ENCODE results near the gene ALPG.
A peak's percentile ranks its signal among the peaks of the same experiment; 100 is the strongest.
"Not testable (repeated sequence)": the region's sequence is repeated elsewhere in the genome, so short reads cannot be mapped to it uniquely, and the experiment has no call there.

ALPG gene

DNA sequence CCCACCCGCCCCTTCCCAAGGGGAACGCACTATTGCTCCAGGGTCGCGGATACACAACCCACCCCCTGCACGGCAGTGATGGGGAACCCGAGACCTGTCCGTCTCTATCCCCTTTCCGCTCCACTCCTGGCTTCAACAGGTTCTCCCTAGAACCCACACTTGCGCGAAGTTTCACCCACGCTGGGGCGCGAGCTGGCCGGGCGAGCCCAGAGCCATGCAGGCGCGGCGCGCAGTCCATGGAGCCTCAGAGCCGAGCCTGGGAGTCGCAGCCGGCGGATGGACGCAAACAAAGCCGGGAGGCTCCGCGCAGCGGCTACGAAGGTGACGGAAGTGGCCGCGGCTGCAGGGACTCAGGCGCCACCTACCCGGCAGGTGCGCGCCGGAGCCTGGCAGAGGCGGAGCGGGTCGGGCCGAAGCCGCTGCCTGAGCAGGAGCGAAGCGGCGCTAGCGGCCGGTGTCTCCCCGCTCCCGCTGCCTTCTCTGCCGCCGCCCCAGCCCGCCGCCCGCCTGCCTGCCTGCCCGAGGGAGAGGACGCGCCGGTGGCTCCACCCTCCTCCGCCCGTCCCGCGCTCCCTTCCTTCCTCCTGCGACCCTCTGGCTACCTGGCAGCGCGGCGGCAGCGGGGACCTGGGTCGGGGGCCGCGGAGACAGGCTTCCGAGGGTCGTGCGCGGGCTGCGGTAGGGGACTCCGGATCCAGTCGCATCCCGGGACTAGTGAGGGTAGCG lies 14.0 kb downstream of the ALPG start:
- no peak for DNase-seq

DNA sequence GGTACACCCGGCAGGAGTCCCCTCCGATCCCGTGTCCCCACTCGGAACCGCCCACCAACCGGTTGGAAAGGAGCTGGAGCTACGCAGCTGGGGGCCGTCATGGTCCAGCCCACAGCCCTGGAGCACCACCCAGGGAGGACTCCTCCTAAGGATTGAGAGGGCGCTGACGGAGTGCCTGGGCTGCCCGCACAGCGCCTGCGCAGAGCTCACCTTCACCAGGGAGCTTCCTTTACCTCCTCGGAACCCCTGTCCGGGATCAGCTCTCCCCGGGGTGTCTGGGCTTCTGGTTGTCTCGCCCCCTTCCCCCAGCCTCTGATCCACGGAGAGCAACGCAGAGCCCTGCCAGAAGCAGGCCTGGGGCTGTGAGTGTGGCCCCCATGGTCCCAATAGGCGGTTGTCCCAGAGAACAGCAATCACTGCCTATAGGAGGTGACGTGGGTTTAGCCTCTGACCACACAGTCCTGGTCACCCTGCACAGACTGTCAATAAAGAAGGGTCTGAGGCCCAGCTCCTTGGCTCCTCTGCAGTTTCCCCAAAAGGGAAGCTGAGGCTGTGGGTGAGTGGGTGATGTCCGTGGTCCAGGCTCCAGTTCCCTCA lies 14.6 kb downstream of the ALPG start:
- no peak for DNase-seq

DNA sequence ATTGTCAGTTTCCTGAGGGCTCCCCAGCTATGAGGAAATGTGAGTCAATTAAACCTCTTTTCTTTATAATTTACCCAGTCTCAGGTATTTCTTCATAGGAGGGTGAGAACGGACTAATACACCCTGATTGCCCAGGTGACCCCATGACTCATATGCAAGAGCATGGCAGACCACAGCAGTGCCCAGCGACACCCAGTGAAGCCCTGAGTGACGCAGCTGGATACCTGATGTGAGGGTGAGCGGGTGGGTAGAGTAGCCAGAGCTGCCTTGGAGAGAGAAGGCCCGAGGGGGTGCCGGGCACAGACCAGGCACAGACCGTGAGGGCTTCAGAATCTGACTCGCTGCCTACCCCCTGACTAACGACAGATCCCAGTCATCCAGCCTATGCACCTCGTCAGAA lies 15.4 kb downstream of the ALPG start:
- no peak for DNase-seq

DNA sequence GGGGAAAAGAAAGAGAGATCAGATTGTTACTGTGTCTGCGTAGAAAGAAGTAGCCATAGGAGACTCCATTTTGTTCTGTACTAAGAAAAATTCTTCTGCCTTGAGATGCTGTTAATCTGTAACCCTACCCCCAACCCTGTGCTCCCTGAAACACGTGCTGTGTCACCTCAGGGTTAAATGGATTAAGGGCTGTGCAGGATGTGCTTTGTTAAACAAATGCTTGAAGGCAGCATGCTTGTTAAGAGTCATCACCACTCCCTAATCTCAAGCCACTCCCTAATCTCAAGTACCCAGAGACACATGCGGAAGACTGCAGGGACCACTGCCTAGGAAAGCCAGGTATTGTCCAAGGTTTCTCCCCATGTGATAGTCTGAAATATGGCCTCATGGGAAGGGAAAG lies 16.4 kb downstream of the ALPG start:
- not testable (repeated sequence) for DNase-seq

DNA sequence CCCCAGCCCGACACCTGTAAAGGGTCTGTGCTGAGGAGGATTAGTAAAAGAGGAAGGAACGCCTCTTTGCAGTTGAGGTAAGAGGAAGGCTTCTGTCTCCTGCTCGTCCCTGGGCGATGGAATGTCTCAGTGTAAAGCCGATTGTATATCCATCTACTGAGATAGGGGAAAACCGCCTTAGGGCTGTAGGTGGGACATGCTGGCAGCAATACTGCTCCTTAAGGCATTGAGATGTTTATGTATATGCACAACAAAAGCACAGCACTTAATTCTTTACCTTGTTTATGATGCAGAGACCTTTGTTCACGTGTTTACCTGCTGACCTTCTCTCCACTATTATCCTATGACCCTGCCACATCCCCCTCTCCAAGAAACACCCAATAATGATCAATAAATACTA lies 16.8 kb downstream of the ALPG start:
- DNase-seq, result not testable (repeated sequence)

DNA sequence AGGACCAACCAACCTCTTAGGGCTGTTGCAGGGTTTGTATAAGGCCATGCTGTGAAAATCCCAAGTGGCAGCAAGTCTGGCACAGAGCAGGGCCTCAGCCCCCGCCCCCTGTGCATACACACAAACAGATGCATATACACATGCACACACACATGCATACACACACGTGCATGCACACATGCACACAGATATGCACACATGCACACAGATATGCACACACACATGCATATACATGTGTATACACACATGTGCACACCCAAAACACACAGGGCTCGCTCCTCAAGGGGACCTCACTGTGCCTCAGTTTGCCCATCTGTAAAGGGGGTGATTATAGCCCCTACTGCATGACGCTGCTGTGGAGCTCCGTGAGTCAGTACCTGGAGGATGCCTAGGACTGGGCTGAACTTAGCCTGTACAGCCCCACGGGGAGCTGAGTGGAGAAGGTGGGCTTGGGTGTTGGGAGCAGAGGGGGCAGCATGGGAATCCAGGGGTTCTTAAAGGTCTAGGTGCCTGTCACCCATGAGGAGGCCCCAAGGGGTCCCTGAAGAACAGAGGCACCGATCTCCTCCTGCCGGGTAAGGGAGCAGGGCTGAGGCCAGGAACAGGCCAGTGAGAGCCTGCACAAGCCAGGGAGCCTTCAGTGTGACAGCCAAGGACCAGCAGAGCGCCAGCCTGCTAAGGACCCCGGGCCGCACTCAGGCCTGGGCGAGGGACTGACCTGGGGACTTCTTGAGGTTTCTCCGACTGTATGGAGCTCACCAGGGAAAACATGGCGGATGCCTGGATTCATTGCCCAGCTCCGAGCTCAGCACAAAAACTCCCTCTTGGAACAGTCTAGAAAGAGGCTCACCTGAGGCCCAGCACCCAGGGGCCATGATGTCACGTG lies 25.3 kb downstream of the ALPG start:
- DNase-seq, result no peak

DNA sequence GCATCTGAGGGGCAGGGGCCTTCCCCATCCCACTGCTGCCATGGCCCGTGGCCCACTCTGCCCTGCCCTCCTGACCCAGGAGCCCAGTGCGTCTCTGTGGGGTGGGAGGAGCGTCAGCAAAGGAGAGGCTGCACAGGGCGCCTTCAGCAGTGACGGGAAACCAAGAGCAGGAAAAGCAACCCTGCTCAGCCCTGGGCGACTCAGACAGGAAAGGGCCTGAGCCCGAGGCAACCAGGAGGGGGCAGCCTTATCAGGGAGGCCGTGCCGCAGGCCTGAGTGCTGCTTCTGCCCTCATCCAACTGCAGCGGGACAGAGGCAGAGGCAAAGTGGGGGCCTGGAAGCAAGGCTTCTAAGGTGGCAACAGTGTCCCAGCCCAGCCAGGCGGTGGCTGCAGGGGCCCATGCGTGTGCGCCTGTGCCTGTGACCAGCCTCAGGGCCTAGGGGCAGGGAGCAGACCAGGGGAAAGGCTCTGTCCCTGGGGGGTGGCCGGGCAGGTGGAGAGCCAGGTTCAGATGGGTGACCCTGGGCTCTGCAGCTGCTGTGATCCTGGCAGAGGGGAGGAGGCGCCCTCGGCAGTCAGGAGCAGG lies 26.0 kb downstream of the ALPG start:
- DNase-seq, result no peak

DNA sequence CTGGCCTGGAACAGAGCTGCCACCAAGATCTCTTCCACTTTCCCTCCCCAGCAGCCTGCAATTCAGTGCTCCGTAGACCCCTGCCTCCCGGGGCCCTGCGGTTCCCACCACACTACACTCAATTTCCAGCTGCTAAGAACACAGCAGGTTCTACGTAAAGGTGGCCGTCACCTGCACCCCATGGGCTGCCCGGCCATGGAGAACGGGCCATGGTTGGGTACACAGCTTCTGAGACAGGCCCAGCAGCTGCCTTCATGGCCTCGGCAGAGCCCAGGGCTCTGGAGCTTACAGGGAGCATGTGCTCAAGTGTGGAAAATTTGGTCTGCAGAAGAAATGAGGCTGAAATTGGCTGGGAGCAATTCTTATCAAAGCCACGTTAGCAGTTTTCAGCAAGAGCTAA lies 27.0 kb downstream of the ALPG start:
- not testable (repeated sequence) for DNase-seq

DNA sequence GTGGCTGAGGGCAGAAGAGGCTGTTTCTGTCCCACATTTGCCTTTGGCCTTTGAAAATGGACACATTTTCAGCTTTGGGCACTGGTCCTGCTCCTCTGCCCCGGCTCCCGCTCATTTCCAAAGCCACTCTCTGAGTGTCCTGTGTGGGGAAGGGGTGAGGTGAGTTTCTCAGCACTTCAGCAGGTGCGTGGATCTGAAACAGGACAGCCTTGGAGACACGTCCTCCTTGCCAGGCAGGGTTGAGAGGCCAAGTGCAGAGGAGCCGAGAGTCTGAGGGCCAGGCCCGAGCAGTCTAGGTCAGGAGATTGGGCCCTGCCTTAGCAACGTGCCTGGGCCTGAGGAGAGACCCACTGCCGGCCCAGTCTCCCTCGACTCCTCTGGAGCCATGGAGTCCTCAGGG lies 27.4 kb downstream of the ALPG start:
- no peak for DNase-seq

DNA sequence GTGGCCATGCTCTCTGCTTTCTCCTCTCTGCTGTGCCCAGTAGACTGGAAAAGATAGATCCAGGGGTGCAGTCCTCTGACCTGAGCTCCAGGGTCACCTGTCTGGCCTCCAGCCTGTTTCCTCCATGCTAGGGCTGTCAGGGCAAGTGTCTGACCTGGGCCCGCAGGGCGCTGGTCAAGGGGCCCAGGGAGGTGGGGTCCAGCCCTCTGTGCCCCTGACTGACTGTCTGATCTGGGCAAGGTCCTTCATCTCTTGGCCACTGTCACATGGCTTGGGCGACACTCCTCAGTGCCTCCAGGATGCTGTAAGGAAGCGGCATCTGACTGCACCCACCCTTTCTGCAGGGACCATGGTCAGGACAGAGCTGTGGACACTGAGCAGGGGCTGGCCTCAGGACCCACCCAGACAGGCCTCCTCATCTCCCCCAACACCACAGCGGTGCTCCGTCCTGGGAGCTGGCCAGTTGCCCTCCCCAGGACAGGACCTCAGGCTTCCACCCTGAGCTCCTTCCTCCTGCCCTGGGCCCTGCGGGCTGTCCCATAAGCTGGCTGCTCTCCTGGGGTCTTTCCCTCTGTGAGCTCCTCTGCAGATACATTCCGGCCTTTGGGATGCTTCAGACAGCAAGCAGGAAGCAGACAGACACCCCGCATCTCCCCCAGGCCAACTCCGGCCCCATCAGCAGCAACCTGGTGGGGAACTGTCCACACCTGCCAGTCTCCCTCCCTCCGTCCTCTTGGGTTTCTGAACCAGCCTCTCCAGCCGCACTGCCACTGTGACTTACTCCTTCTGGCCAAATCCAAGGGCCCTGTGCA lies 28.1 kb downstream of the ALPG start:
- DNase-seq, result no peak

DNA sequence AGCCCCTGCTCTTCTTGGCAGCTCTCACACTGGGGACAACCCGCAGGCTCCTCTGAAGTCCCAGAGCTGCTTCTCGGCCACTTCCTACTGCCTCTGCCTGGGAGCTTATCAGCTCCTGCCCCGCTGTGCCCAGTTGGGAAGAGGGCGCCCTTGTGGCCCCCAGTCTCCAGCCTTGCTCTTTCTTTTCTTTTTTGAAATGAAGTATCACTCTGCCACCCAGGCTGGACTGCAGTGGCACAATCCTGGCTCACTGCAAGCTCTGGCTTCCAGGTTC lies 28.7 kb downstream of the ALPG start:
- DNase-seq, result no peak

DNA sequence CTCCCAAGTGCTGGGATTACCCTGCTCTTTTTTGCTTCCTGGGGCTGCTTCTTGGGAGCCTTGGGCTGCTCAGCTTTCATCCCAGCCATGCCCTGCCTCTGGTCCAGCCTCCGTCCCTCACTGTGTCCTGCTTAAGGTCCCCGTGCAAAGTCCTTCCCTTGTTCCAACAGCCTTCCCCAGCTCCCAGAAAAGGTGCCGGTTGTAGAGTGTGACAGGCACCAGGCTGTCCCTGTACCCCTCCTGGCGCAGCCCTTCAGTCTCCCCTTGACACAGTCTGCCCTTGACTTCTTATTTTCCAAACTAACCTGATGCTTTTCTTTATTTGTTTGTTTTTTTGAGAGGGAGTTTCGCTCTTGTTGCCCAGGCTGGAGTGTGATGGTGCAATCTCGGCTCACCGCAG lies 29.2 kb downstream of the ALPG start:
- DNase-seq, result no peak

DNA sequence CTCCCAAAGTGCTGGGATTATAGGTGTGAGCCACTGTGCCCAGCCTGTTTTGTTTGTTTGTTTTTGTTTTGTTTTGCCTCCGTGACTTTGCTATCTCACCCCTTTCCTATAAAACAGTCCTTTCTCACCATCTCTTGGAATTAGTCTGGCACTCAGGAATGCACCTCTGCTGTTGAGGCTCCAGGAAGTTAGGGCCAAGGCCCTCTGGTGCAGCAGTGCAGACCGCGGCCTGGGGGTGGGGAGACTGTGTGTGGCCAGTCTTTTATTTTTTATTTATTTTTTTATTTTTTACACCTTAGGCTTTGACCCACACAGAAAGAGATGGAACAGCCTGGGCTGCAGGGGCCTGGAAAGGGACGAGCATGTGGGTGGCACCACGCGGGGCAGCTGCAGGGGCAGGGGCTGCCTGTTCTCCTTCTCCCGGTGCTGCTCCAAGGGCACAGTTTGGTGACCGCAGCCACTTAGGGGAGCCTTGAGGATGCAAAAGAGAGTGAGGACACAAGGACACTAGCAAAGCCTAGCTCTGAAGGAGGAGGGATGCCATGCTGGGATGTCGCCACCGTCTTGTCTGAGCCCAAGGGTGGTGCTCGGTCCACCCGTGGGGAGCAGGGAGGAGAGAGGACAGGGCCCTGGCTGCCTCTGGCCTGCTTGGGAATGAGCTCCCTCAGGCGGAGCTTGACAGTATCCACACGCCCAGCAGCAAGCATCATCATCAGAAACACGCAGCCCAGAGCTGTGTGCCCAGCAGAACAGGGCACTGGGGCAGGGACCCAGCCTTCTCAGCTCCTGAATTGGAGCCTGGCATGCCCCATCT lies 29.9 kb downstream of the ALPG start:
- no peak for DNase-seq

DNA sequence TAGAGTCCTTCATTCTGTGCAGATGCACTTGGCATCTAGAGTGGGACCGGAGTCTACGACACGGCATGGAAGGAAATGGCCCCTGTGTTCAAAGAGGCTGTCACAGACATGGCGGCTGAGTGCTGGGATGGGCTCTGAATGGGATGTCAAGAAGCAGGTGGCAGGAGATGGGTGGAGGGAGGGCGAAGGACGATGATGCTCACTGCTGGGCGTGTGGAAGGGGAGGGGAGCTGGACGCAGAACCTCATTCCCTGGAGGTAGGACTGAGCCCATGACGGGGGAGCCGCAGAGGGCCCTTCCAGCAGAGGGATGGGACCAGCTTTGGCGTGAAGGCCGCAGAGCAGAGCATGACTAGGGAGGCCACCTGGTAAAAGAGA lies 30.5 kb downstream of the ALPG start:
- no peak for DNase-seq

DNA sequence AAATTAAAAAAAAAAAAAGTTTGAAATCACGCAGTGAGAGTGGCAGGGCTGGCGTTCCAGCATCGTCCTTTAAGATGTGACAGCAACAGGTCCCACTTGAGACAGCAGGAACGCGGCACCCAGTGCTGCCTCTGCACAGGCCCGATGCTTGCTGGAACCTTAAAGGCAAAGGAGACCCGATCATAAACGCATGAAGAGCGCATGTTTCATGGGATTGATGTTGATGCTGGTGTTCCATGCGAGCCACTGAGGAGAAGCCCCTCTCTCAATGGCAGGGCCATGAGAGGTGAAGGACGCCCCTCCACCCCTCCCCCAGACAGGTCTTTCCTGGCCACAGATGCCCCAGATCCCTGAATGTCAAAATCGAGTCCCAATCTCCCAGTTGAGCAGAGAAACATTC lies 31.4 kb downstream of the ALPG start:
- DNase-seq, result no peak

DNA sequence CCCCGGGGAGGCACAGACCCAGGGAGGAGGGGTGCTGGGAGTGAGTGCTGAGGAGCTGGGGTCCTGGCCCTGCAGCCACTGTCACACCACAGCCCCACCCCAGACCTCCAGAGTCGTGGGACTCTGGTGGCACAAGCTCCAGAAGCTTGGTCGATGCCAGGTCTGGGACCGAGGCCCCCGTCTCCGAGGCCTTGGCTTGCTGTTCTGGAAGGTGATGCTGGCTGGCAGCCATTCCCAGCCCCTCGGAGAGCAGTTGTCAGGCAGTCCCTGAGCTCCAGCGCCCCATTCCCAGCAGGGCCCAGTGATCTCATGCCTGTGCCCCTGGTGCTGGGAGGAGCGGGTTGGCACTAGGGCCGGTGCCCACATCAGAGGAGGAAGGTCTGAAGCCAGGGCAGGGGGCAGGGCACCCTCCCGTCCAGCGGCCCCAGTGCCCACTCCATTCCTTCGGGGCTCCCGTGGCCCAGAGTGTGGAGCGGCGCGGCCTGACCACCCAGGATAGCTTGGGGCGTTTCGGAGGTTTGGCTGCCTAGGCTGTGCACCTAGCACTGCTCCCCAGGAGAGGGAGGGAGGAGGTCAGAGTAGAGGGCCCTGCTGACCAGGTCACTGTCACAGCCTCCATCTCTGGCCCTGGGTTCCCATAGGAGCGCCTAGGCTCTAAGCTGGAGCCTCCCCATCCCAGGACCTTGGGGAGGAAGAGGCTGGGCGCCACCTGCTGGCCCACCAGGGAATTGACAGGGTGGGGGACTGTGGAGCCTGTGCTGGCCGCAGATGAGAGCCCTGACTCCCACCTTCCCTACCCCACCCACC lies 32.5 kb downstream of the ALPG start:
- peak; percentile 10 for DNase-seq

DNA sequence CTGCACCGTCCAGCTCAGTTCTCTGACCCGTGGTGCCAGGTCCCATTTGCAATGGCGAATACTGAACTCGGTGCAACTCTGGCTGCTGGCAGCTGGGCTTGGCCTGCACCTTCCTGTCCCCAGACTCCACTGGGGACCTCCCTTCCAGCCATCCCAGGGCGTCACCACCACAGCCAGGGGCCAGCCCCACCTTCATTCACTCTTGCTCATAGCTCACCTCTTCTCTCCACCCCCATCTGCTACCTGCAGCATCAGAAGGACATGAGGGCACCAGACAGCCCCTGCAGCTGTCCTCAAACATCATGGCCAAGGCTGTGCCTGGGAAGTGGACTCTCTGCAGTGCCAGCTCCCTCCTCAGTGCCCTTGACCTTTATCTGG lies 33.1 kb downstream of the ALPG start:
- no peak for DNase-seq

DNA sequence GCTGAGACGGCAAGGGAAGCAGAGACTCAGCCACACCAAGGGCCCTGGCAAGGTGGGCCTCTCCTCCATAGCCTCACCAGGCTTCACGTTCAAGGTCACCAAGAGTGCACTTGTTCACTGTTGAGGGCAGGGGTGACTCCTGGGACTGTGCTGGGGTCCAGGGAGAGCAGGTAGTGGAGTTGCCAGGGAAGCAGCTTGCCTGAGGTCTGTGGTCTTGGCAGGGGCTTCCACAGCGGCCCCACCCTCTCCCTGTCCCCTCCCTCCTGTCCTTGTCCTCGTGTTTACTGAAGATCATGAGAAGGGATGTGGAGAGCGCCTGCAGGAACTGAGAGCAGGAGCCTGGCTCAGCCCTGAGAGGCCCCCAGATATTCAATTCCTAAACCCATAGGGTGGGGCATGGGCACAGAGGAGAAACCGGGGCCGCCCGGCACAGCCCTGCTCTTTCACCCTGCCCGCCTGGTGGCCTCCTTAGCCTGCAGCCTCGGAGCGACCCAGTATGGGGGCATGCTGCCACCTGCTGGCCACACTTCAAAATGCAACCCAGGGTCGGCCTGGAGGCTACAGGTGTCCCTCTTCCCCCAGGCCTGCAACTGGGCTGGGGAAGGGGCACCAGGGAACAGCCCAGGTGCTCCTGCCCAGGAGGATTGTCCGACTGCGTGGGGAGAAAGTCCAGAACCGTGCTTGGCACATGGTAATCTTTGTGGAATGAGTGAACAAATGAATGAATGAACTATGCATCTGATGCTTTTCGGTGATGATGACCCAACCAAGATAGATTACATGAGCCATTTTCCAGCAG lies 33.8 kb downstream of the ALPG start:
- DNase-seq, result peak; percentile 54

DNA sequence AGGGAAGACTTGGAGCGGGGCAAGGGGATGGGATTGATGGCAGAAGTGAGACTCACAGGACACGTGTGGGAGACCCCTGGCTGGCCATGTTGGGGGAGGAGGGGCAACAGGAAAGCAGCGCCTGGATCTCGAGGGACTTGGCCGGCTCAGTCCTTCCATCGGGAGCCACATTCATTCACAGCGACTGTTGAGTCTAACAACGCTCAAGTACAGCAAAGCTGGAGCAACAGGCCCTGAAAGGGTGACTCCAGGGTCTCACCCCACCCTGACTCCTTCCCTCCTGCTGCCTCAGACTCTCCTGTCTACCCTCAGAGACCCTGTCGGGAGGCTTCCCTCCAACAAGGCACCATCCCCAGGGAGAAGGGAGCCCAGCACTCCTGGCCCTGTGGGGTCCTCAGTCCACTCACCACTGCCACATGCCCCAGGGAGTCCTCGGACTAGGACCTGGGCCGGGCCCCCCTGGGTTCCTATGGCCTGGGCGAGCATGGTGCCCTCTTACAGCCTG lies 34.6 kb downstream of the ALPG start:
- no peak for DNase-seq

DNA sequence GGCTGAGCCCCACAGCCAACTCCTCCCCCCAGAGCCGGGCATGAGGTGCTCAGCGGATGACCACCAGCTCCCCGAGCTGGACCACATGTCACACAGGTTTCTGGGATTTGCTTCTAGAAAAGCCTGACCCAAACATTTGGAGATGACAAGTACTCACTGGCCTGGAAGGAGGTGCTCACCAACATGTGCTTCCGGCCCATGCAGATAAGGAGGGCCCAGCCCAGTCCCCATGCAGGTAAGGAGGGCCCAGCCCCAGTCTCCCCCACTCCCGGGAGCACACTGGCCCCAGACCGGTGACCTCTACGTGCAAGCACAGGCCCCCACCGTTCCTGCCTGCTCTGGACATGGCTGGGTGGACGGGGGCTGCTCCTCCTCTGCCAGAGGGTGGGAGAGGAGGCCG lies 35.3 kb downstream of the ALPG start:
- DNase-seq, result not testable (repeated sequence)

Data from fibroblast of upper back skin (primary cell).